Muscle layer of colon (tissue), 2 donors: ENCODE results near the gene PHTF1.

Experiments used
- H3K27ac ChIP-seq: one replicate; pipeline ENCODE4 v1.7.0; 2013; ENCODE audit warnings: low read depth, mild to moderate bottlenecking, low read length, moderate library complexity
- H3K27me3 ChIP-seq, 2 donors: one replicate each; pipeline ENCODE4 v1.7.0; 2013; ENCODE audit warnings: low read length in 2 of 2, mild to moderate bottlenecking in 2 of 2; ENCODE audit not compliant: insufficient read depth in 2 of 2, control insufficient read depth in 1 of 2
- H3K36me3 ChIP-seq: one replicate; pipeline ENCODE4 v1.7.0; 2013; ENCODE audit warnings: mild to moderate bottlenecking, low read length; ENCODE audit not compliant: insufficient read depth
- H3K4me1 ChIP-seq: one replicate; pipeline ENCODE4 v1.7.0; 2013; ENCODE audit warnings: mild to moderate bottlenecking, low read length; ENCODE audit not compliant: insufficient read depth
- H3K4me3 ChIP-seq, 2 donors: one replicate each; pipeline ENCODE4 v1.7.0; 2013; ENCODE audit warnings: low read length in 2 of 2, low read depth in 1 of 2, mild to moderate bottlenecking in 1 of 2, moderate library complexity in 1 of 2
- H3K9ac ChIP-seq: one replicate; pipeline ENCODE4 v1.7.0; 2013; ENCODE audit warnings: low read length
- H3K9me3 ChIP-seq: one replicate; pipeline ENCODE4 v1.7.0; 2013; ENCODE audit warnings: mild to moderate bottlenecking, low read length
- donor health status: abdominal sarcoma.
- donor health status: Adenocarcinoma of cecum.

Gene PHTF1

GRCh38 chr1:113759333-113760101 is at the start of gene PHTF1:
Gene PHTF1 (minus strand): TSS chr1:113759486. CDS start chr1:113758703, 783 bp downstream.
- H3K27ac ChIP-seq, result peak within 1 kb of the TSS; percentile 98
- no peaks in the 10 kb centered on the region for H3K9me3 ChIP-seq
- no peaks in the 10 kb centered on the region for H3K36me3 ChIP-seq
- H3K4me3 ChIP-seq, result peak within 1 kb of the TSS; percentile 96 to 98
- peak within 1 kb of the TSS; percentile 99 for H3K9ac ChIP-seq
- peaks cover 12% of the 10 kb centered on the region for H3K4me1 ChIP-seq
- H3K27me3 ChIP-seq, result no peaks in the 10 kb centered on the region

GRCh38 chr1:113808450-113809195 is 49.3 kb upstream of the PHTF1 start:
- Histone ChIP-seq H3K36me3 (no peaks in the 10 kb centered on the region), H3K4me3 (no peak overlapping the region), H3K4me1 (peaks cover 36% of the 10 kb centered on the region), H3K27ac (peak overlapping the region; percentile 51), H3K9me3 (no peaks in the 10 kb centered on the region), H3K9ac (no peak overlapping the region), H3K27me3 (no peaks in the 10 kb centered on the region)

- Histone ChIP-seq H3K36me3 (no peaks in the 10 kb centered on the region), H3K9ac (no peak overlapping the region), H3K27ac (no peak overlapping the region), H3K4me3 (no peak overlapping the region), H3K27me3 (no peaks in the 10 kb centered on the region), H3K9me3 (no peaks in the 10 kb centered on the region), H3K4me1 (peaks cover 37% of the 10 kb centered on the region)
Observed at GRCh38 chr1:113805639-113806038, 46.4 kb upstream of the PHTF1 start.

- H3K4me1 ChIP-seq, result peaks cover 38% of the 10 kb centered on the region
- no peak overlapping the region for H3K4me3 ChIP-seq
- no peaks in the 10 kb centered on the region for H3K9me3 ChIP-seq
- no peak overlapping the region for H3K27ac ChIP-seq
- no peaks in the 10 kb centered on the region for H3K36me3 ChIP-seq
- no peak overlapping the region for H3K9ac ChIP-seq
- H3K27me3 ChIP-seq, result no peaks in the 10 kb centered on the region
Observed at GRCh38 chr1:113805256-113805531, 45.9 kb upstream of the PHTF1 start.

GRCh38 chr1:113804421-113805255 is 45.4 kb upstream of the PHTF1 start:
- Histone ChIP-seq H3K27ac (no peak overlapping the region), H3K9ac (no peak overlapping the region), H3K9me3 (no peaks in the 10 kb centered on the region), H3K27me3 (no peaks in the 10 kb centered on the region), H3K36me3 (no peaks in the 10 kb centered on the region), H3K4me1 (peaks cover 37% of the 10 kb centered on the region), H3K4me3 (no peak overlapping the region)

DNA sequence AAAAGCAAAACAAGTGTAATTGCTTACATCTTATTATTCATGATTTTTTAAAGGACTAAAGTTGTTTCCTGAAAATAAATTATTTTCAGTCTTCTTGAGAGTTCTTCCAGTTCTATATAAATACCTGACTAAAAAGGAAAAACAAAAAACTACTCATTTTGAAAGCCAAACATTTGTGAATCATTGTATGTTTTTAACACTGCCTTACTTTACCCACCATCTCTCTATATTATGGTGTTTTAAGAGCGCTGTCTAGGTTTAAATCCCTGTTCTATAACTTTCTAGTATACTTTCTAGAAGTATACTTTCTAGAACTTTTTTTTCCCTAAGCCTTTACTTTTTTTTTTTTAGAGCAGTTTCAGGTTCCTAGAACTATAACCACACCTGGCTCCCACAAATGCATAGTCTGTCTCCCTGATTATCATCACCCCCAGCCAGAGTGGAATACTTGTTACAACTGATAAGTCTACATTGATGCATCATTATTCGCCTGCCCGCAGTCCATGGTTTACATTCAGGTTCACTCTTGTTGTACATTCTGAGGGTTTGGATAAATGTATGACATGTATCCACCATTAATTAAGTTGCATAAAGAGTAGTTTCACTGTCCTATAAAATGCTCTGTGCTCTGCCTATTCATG is 43.2 kb upstream of the PHTF1 start:
- Histone ChIP-seq H3K27ac (no peak overlapping the region), H3K4me1 (peaks cover 19% of the 10 kb centered on the region), H3K4me3 (no peak overlapping the region), H3K27me3 (no peaks in the 10 kb centered on the region), H3K9ac (no peak overlapping the region), H3K36me3 (no peaks in the 10 kb centered on the region), H3K9me3 (no peaks in the 10 kb centered on the region)

GRCh38 chr1:113800487-113800886 is 41.2 kb upstream of the PHTF1 start:
- no peaks in the 10 kb centered on the region for H3K9me3 ChIP-seq
- H3K9ac ChIP-seq, result no peak overlapping the region
- H3K27ac ChIP-seq, result no peak overlapping the region
- H3K4me1 ChIP-seq, result peaks cover 19% of the 10 kb centered on the region
- no peaks in the 10 kb centered on the region for H3K36me3 ChIP-seq
- H3K27me3 ChIP-seq, result no peaks in the 10 kb centered on the region
- H3K4me3 ChIP-seq, result no peak overlapping the region

DNA sequence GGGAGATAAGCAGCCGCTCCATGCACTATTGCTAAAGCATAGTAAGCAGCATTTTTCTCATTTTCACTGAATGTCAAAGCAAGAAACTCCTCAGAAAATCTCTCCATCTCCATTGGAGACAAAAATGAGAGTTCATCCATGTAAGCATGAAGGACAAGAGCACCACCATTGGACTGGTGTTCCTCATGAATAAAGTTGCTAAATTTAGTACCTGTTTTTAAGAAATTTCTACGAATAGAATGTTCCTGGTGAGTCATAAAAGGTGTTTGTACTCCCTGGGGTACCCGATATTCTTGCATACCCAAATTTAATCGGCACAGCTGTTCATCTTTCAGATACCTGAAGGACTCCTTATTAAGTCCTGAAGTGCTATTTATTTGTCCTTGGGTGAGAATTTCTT is 38.2 kb upstream of the PHTF1 start:
- Histone ChIP-seq H3K4me1 (peaks cover 8% of the 10 kb centered on the region), H3K4me3 (no peak overlapping the region), H3K27ac (no peak overlapping the region)

GRCh38 chr1:113793878-113794834 is 34.9 kb upstream of the PHTF1 start:
- Histone ChIP-seq H3K9ac (no peak overlapping the region), H3K36me3 (peaks cover 9% of the 10 kb centered on the region), H3K4me1 (no peaks in the 10 kb centered on the region), H3K9me3 (no peaks in the 10 kb centered on the region), H3K4me3 (no peak overlapping the region), H3K27me3 (no peaks in the 10 kb centered on the region), H3K27ac (no peak overlapping the region)

More for the DNA sequence above, 38.2 kb upstream of the PHTF1 start:
- Histone ChIP-seq H3K9ac (no peak overlapping the region), H3K9me3 (no peaks in the 10 kb centered on the region), H3K27me3 (no peaks in the 10 kb centered on the region), H3K36me3 (peaks cover 9% of the 10 kb centered on the region)

DNA sequence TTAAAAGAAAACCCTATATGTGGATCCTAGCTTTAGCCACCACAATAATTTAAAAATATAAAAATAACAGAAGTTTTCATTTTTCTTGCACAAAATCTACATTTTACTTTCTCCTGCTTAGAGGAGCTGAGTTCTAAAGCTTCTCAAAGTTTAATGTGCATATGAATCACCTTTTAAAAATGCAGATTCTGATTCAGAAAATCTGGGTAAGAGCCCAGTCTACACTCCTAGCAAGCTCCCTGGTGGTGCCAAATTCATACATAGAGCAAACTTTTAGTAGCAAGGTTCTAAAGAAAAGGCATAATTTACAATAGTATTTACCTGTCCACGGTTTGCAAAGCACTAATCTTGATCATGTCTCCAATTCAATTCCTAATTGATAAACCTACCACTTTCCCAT is 33.7 kb upstream of the PHTF1 start:
- Histone ChIP-seq H3K4me3 (no peak overlapping the region), H3K27ac (no peak overlapping the region), H3K9me3 (no peaks in the 10 kb centered on the region), H3K9ac (no peak overlapping the region), H3K36me3 (peaks cover 9% of the 10 kb centered on the region), H3K27me3 (no peaks in the 10 kb centered on the region), H3K4me1 (no peaks in the 10 kb centered on the region)
